MM.1S (cell line): Measurements from ENCODE around the gene PDIA2.

Experiments
- DNase-seq: peaks from one replicate; pipeline ENCODE4 v3.0.0-alpha.2; 2015
- H2AFZ ChIP-seq: fragments of 300-600 bp; sonication (generic); 2 replicates; pipeline ENCODE4 v1.6.0; 2016; ENCODE audit warnings: antibody characterized with exemption, low read length
- H3F3A ChIP-seq: fragments of 300-600 bp; sonication (generic); 2 replicates; pipeline ENCODE4 v1.6.1; 2016; ENCODE audit warnings: mild to moderate bottlenecking, antibody characterized with exemption, low read length, moderate library complexity, mixed read lengths; ENCODE audit not compliant: insufficient read depth
- H3K27ac ChIP-seq: fragments of 300-600 bp; sonication (generic); 2 replicates; pipeline ENCODE4 v1.5.1; 2016; ENCODE audit warnings: mild to moderate bottlenecking, low read length
- H3K27me3 ChIP-seq: fragments of 300-600 bp; sonication (generic); replicated peaks from 2 replicates; pipeline ENCODE4 v1.6.0; 2016; ENCODE audit warnings: low read length; ENCODE audit not compliant: insufficient read depth
- H3K36me3 ChIP-seq: fragments of 300-600 bp; sonication (generic); replicated peaks from 2 replicates; pipeline ENCODE4 v1.6.1; 2016; ENCODE audit warnings: mild to moderate bottlenecking, low read length, mixed read lengths; ENCODE audit not compliant: insufficient read depth
- H3K4me1 ChIP-seq: fragments of 300-600 bp; sonication (generic); 2 replicates; pipeline ENCODE4 v1.6.1; 2016; ENCODE audit warnings: low read length, mixed read lengths
- H3K4me2 ChIP-seq: fragments of 300-600 bp; sonication (generic); 2 replicates; pipeline ENCODE4 v1.6.0; 2016; ENCODE audit warnings: low read depth, low read length
- H3K4me3 ChIP-seq: fragments of 300-600 bp; sonication (generic); 2 replicates; pipeline ENCODE4 v1.5.1; 2016; ENCODE audit warnings: low read length, mixed read lengths
- H3K79me2 ChIP-seq: fragments of 300-600 bp; sonication (generic); 2 replicates; pipeline ENCODE4 v1.6.1; 2016; ENCODE audit warnings: mixed run types, low read length, mixed read lengths
- H3K9ac ChIP-seq: fragments of 300-600 bp; sonication (generic); 2 replicates; pipeline ENCODE4 v1.6.1; 2016; ENCODE audit warnings: low read length, mixed read lengths
- H3K9me2 ChIP-seq: fragments of 300-600 bp; sonication (generic); replicated peaks from 2 replicates; pipeline ENCODE4 v1.6.1; 2016; ENCODE audit warnings: mild to moderate bottlenecking, low read length, mixed read lengths; ENCODE audit not compliant: insufficient read depth
- H3K9me3 ChIP-seq: fragments of 300-600 bp; sonication (generic); replicated peaks from 2 replicates; pipeline ENCODE4 v1.6.1; 2016; ENCODE audit warnings: mild to moderate bottlenecking, low read length, mixed read lengths; ENCODE audit not compliant: insufficient read depth
- H4K20me1 ChIP-seq: fragments of 300-600 bp; sonication (generic); 2 replicates; pipeline ENCODE4 v1.6.1; 2016; ENCODE audit warnings: mild to moderate bottlenecking, low read length, moderate library complexity, mixed read lengths; ENCODE audit not compliant: insufficient read depth
- CTCF ChIP-seq: fragments of 300-600 bp; sonication (generic); IDR thresholded peaks from 2 replicates; pipeline ENCODE4 v1.5.1; 2016; ENCODE audit warnings: antibody characterized with exemption, low read length, mixed read lengths
- EZH2 ChIP-seq: fragments of 300-600 bp; sonication (generic); optimal IDR thresholded peaks from 2 replicates; pipeline ENCODE3; 2017; ENCODE audit warnings: low read depth, mild to moderate bottlenecking, antibody characterized with exemption, low read length, mixed read lengths
- EZH2phosphoT487 ChIP-seq: fragments of 300-600 bp; sonication (generic); IDR thresholded peaks from 2 replicates; pipeline ENCODE4 v1.6.1; 2018; ENCODE audit warnings: antibody characterized with exemption, low read length

PDIA2 gene

DNA sequence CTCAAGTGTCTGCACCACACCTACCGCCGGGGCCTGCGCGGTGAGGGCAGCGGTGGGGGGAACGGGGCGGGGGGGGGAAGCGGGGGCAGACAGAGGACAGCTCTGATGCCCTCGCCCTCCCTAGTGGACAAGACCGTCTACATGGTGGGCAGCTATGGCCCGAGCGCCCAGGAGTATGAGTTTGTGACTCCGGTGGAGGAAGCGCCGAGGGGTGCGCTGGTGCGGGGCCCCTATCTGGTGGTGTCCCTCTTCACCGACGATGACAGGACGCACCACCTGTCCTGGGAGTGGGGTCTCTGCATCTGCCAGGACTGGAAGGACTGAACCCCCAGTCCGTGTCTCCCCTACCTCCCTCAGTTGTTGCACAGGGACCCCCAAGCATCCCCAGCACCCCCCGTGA, 473 bp upstream of the PDIA2 start:
- no peaks in the 10 kb centered on the region for H3K4me1 ChIP-seq
- no peak overlapping the region for H3K4me2 ChIP-seq
- no peak for DNase-seq
- H4K20me1 ChIP-seq: no peaks in the 10 kb centered on the region
- no peaks in the 10 kb centered on the region for H3F3A ChIP-seq
- no peaks in the 10 kb centered on the region for H3K79me2 ChIP-seq
- H3K27me3 ChIP-seq: peaks cover 23% of the 10 kb centered on the region
- no peak overlapping the region for H2AFZ ChIP-seq
- H3K36me3 ChIP-seq: no peaks in the 10 kb centered on the region
- no peak overlapping the region for H3K4me3 ChIP-seq
- H3K27ac ChIP-seq: no peak overlapping the region
- no peaks in the 10 kb centered on the region for H3K9me3 ChIP-seq
- TF ChIP-seq EZH2 (no peak), CTCF (no peak), EZH2phosphoT487 (no peak)
- H3K9ac ChIP-seq: no peak overlapping the region
- no peaks in the 10 kb centered on the region for H3K9me2 ChIP-seq

DNA sequence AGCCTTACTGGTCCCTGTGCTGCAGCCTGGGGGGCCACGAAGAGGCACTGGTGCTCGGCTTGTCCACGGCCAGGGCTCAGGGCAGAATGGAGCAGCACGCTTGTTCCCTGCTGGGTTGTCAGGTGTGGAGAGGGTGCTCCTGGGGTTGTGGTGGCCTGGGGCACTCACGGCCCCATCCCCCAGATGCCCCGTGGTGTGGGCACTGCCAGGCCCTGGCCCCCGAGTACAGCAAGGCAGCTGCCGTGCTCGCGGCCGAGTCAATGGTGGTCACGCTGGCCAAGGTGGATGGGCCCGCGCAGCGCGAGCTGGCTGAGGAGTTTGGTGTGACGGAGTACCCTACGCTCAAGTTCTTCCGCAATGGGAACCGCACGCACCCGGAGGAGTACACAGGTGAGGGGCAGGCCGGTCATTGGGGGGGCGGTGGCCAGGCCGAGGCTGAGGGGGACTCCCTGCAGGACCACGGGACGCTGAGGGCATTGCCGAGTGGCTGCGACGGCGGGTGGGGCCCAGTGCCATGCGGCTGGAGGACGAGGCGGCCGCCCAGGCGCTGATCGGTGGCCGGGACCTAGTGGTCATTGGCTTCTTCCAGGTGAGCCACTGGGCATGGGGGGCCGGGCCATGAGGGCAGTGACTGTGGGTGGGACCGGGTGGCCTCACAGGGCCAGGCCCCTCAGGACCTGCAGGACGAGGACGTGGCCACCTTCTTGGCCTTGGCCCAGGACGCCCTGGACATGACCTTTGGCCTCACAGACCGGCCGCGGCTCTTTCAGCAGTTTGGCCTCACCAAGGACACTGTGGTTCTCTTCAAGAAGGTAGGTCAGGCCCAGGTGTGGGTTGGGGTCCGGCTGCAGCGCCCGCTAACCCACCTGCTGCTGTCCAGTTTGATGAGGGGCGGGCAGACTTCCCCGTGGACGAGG, 1.5 kb downstream of the PDIA2 start:
- TF ChIP-seq CTCF (no peak), EZH2phosphoT487 (no peak), EZH2 (no peak)
- Histone ChIP-seq H3K4me2 (no peak overlapping the region), H3K4me1 (no peaks in the 10 kb centered on the region), H2AFZ (no peak overlapping the region), H3K79me2 (no peaks in the 10 kb centered on the region), H3F3A (no peaks in the 10 kb centered on the region), H3K27me3 (peaks cover 15% of the 10 kb centered on the region), H4K20me1 (no peaks in the 10 kb centered on the region), H3K27ac (no peak overlapping the region), H3K4me3 (no peak overlapping the region), H3K9me2 (no peaks in the 10 kb centered on the region), H3K9ac (no peak overlapping the region), H3K36me3 (no peaks in the 10 kb centered on the region), H3K9me3 (no peaks in the 10 kb centered on the region)
- no peak for DNase-seq

DNA sequence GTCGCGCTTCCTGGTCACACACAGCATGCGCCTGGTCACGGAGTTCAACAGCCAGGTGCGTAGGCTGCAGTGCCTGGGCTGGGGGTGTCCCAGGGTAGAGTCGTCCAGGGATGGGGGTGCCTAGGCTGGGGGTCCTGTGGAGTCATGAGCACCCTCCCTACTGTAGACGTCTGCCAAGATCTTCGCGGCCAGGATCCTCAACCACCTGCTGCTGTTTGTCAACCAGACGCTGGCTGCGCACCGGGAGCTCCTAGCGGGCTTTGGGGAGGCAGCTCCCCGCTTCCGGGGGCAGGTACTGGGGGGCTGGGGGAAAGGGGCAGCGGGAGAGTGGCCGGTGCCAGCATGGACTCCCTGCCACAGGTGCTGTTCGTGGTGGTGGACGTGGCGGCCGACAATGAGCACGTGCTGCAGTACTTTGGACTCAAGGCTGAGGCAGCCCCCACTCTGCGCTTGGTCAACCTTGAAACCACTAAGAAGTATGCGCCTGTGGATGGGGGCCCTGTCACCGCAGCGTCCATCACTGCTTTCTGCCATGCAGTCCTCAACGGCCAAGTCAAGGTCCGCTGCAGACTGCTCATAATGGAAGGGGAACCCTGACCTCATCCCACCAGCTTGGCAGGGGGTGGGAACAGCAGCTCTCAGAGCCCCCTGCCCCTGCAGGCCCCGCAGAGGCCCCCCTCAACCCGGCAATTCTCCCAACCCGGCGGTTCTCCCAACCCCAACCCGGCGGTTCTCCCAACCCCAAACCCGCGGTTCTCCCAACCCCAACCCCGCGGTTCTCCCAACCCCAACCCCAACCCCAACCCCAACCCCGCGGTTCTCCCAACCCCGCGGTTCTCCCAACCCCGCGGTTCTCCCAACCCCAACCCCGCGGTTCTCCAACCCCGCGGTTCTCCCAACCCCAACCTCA, 2.4 kb downstream of the PDIA2 start:
- Histone ChIP-seq H3K4me2 (no peak overlapping the region), H3K4me1 (no peaks in the 10 kb centered on the region)

More for the DNA sequence above, 2.4 kb downstream of the PDIA2 start:
- no peaks in the 10 kb centered on the region for H3K9me3 ChIP-seq
- H3K27ac ChIP-seq: no peak overlapping the region
- H3K36me3 ChIP-seq: no peaks in the 10 kb centered on the region
- TF ChIP-seq CTCF: no peak
- TF ChIP-seq EZH2: no peak
- no peak for TF ChIP-seq EZH2phosphoT487
- H3K4me3 ChIP-seq: no peak overlapping the region
- H2AFZ ChIP-seq: no peak overlapping the region
- no peak for DNase-seq
- H3K79me2 ChIP-seq: no peaks in the 10 kb centered on the region
- H4K20me1 ChIP-seq: no peaks in the 10 kb centered on the region
- H3K9me2 ChIP-seq: no peaks in the 10 kb centered on the region
- H3K9ac ChIP-seq: no peak overlapping the region
- H3K27me3 ChIP-seq: peaks cover 15% of the 10 kb centered on the region
- H3F3A ChIP-seq: no peaks in the 10 kb centered on the region
